ENCODE measurements around the gene GDAP1L1.

GDAP1L1 gene

DNA sequence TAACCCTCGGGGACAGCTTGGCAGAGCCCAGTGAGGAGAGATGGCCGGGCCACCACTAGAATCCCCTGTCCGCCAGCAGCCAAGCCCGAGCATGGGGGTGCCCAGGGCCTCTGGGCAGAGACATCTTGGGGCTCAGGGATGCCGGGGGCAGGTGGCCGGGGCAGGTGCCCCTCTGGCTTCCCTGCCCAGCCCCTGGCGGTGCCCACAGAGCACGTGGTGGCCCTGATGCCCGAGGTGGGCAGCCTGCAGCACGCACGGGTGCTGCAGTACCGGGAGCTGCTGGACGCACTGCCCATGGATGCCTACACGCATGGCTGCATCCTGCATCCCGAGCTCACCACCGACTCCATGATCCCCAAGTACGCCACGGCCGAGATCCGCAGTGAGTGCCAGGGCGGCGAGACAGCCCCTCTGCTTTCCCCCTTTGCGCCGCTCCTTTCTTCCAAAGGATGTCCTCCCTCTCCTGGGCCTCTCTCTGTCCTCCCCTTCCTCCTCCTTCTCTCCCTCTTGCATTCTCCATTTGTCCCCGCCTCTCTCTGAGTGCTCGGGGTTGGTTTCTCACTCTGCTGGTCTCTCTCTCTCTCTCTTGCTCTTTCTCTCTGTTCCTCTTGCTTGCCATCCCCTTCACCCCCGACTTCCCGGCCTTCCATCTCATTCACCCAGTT lies 11.2 kb downstream of the GDAP1L1 start:
- Histone ChIP-seq H3K27me3 (replicated peaks; ENCODE audit: control insufficient read depth, insufficient read depth, low read length) (no peaks in the 10 kb centered on the region), H3K4me3 (replicated peaks; ENCODE audit: low read depth, low read length) (no peak overlapping the region), H3K36me3 (ENCODE audit: control insufficient read depth, insufficient read depth, low read length) (no peaks in the 10 kb centered on the region)
- TF ChIP-seq, protein P1, sequence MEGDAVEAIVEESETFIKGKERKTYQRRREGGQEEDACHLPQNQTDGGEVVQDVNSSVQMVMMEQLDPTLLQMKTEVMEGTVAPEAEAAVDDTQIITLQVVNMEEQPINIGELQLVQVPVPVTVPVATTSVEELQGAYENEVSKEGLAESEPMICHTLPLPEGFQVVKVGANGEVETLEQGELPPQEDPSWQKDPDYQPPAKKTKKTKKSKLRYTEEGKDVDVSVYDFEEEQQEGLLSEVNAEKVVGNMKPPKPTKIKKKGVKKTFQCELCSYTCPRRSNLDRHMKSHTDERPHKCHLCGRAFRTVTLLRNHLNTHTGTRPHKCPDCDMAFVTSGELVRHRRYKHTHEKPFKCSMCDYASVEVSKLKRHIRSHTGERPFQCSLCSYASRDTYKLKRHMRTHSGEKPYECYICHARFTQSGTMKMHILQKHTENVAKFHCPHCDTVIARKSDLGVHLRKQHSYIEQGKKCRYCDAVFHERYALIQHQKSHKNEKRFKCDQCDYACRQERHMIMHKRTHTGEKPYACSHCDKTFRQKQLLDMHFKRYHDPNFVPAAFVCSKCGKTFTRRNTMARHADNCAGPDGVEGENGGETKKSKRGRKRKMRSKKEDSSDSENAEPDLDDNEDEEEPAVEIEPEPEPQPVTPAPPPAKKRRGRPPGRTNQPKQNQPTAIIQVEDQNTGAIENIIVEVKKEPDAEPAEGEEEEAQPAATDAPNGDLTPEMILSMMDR (IDR thresholded peaks at IDR 0.05; ENCODE audit: insufficient read depth, low read length, poor library complexity, severe bottlenecking), result no peak
- no peak for DNase-seq (ENCODE audit: extremely low read depth, insufficient read length)

GRCh38 chr20:44264287-44264686 lies 17.2 kb downstream of the GDAP1L1 start:
- DNase-seq (ENCODE audit: extremely low read depth, insufficient read length), result no peak
- Histone ChIP-seq H3K36me3 (ENCODE audit: control insufficient read depth, insufficient read depth, low read length) (no peaks in the 10 kb centered on the region), H3K27me3 (replicated peaks; ENCODE audit: control insufficient read depth, insufficient read depth, low read length) (no peaks in the 10 kb centered on the region), H3K4me3 (replicated peaks; ENCODE audit: low read depth, low read length) (no peak overlapping the region)
- TF ChIP-seq, protein P1 (IDR thresholded peaks at IDR 0.05; ENCODE audit: insufficient read depth, low read length, poor library complexity, severe bottlenecking), result no peak

DNA sequence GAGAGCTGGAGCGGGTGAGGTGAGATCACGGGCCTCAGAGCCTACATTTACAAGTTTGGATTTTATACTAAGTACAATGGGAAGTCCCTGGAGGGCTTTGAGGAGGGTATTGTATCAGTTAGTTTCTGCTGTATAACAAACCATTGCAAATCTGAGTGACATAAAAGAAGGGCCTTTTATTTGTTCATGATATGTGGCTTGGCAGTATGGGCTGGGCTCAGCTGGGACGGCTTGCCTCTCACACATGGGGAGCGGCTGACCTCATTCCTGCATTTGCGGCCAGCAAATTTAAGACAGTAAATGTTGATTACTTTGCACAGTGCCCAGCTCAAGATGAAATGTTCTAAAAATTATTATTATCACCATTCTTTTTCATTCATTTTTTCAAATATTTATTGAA lies 21.7 kb downstream of the GDAP1L1 start:
- Histone ChIP-seq H3K4me3 (replicated peaks; ENCODE audit: low read depth, low read length) (no peak overlapping the region), H3K36me3 (ENCODE audit: control insufficient read depth, insufficient read depth, low read length) (no peaks in the 10 kb centered on the region), H3K27me3 (replicated peaks; ENCODE audit: control insufficient read depth, insufficient read depth, low read length) (no peaks in the 10 kb centered on the region)
- TF ChIP-seq, protein P1 (IDR thresholded peaks at IDR 0.05; ENCODE audit: insufficient read depth, low read length, poor library complexity, severe bottlenecking), result no peak
- no peak for DNase-seq (ENCODE audit: extremely low read depth, insufficient read length)

DNA sequence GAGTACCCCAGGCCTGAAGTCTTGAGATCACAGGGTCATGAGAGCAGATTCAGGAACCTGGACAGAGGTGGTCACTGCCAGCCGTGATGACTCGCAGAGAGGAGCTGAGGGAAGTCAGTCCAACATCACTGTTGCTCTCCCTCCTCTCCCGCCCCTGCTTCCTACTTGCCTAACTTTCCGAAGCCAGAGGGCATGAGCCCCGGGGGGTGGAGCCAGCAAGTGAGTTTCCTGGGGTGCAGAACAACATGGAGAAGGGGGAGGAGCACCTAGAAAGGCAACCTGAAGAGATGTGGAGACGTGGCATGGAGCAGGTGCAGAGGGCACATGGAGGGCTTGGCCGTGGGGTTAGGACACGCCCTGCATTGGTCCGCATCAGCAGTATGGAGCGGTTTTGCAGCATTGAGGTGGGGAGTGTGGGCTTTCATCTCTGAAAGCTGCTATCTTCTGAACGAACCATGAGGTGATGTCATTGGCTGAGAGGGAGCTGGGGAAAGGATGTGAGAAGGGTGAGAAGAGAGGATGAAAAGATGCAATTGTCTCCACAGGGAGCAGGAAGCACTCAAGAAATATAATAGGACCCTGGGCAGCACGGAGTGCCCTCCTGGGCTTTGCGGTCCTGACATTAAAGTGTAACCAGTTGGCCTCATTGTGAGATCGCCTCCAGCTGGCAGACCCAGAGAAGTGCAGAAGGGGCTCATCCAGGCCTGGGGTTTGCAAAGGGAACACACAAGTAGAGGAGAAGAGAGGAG lies 25.0 kb downstream of the GDAP1L1 start:
- DNase-seq (ENCODE audit: extremely low read depth, insufficient read length), result no peak
- H3K4me3 ChIP-seq (replicated peaks; ENCODE audit: low read depth, low read length), result no peak overlapping the region
- TF ChIP-seq, protein P1 (IDR thresholded peaks at IDR 0.05; ENCODE audit: insufficient read depth, low read length, poor library complexity, severe bottlenecking), result peak; percentile 41
- H3K36me3 ChIP-seq (ENCODE audit: control insufficient read depth, insufficient read depth, low read length), result no peaks in the 10 kb centered on the region
- no peaks in the 10 kb centered on the region for H3K27me3 ChIP-seq (replicated peaks; ENCODE audit: control insufficient read depth, insufficient read depth, low read length)

DNA sequence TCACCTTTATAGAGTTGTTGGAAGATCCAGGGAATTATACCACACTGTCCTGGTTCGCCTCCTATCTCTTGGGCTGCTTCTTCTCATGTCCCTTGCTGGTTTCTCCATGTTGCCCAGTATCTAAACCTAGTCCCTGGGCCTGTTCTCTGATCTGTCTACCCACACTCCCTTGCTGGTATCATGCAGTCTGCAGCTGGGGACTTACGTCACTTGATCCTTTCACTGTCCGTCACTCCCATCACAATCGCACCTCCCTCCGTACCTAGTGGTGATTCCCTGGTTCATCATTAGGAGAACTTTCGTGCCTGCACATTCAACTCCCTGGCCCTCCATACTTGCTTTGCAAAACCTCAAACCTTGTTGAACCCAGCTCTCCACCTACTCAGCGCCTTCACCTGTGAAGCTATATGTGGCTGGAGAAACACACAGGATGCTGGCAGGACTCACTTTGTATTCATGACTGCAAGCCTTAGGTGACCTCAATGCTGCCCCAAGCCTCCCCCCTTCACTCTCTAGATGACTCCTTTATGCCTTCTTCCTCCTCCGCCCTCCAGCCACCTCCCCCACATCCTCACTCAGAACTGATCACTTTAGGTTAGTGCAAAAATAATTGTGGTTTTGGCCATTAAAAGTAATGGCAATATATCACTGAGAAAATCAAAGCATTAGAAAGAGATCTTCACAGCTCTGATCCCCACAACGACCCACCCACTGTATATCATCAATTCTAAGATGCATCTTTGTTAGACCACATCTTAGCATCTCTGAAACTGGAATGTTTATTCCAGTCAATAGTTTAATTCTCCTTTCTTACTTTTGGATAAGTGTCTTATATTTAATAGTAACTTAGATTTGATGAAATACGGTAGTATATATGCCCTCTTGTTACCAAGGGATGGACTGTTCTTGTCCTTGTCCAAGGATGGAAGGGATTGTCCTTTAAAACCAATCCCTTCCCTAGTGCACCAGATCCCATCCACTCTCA lies 26.4 kb downstream of the GDAP1L1 start:
- no peaks in the 10 kb centered on the region for H3K36me3 ChIP-seq (ENCODE audit: control insufficient read depth, insufficient read depth, low read length)
- TF ChIP-seq, protein P1 (IDR thresholded peaks at IDR 0.05; ENCODE audit: insufficient read depth, low read length, poor library complexity, severe bottlenecking), result no peak
- H3K4me3 ChIP-seq (replicated peaks; ENCODE audit: low read depth, low read length), result no peak overlapping the region
- DNase-seq (ENCODE audit: extremely low read depth, insufficient read length), result no peak
- H3K27me3 ChIP-seq (replicated peaks; ENCODE audit: control insufficient read depth, insufficient read depth, low read length), result no peaks in the 10 kb centered on the region

Data from GM06990 (cell line).